GM10847 (cell line): ENCODE measurements around the gene WDR70.
A peak's percentile ranks its signal among the peaks of the same experiment; 100 is the strongest.

Source experiments
- POLR2A ChIP-seq: IDR thresholded peaks from 2 replicates; pipeline ENCODE4 v1.6.1; 2011; ENCODE audit not compliant: insufficient read length; ENCODE audit errors: extremely low read depth

Gene WDR70

GRCh38 chr5:37379100-37379628 is at the start of gene WDR70:
Gene WDR70, plus strand, starts transcription at chr5:37379318. Its CDS starts 50 bp downstream, at chr5:37379368.
- TF ChIP-seq POLR2A: peak; percentile 60

- no peak for TF ChIP-seq POLR2A
These were observed 24.0 kb upstream of the WDR70 start for GRCh38 chr5:37355161-37355560.

- TF ChIP-seq POLR2A: no peak
These were observed 8.6 kb upstream of the WDR70 start for GRCh38 chr5:37370550-37370863.

- TF ChIP-seq POLR2A: peak; percentile 75
These were observed 8.0 kb upstream of the WDR70 start, which contains the start of gene NUP155 for GRCh38 chr5:37370864-37371726. Gene NUP155, minus strand, starts transcription at chr5:37371106. Its CDS starts 129 bp downstream, at chr5:37370977.

- no peak for TF ChIP-seq POLR2A
These were observed 4.0 kb upstream of the WDR70 start for GRCh38 chr5:37375091-37375490.

- TF ChIP-seq POLR2A: no peak
These were observed 12.5 kb downstream of the WDR70 start for GRCh38 chr5:37391591-37391990.

GRCh38 chr5:37396352-37396751 is 17.2 kb downstream of the WDR70 start:
- TF ChIP-seq POLR2A: no peak

GRCh38 chr5:37400501-37400900 is 21.4 kb downstream of the WDR70 start:
- TF ChIP-seq POLR2A: no peak

GRCh38 chr5:37412515-37412914 is 33.4 kb downstream of the WDR70 start:
- TF ChIP-seq POLR2A: no peak

- TF ChIP-seq POLR2A: no peak
These were observed 38.2 kb downstream of the WDR70 start for GRCh38 chr5:37417347-37417746.

GRCh38 chr5:37424441-37424840 is 45.3 kb downstream of the WDR70 start:
- TF ChIP-seq POLR2A: no peak

- no peak for TF ChIP-seq POLR2A
These were observed 48.9 kb downstream of the WDR70 start for GRCh38 chr5:37428044-37428443.

GRCh38 chr5:37435261-37435660 is 56.1 kb downstream of the WDR70 start:
- TF ChIP-seq POLR2A: no peak

GRCh38 chr5:37436146-37436934 is 57.2 kb downstream of the WDR70 start:
- no peak for TF ChIP-seq POLR2A

- TF ChIP-seq POLR2A: no peak
These were observed 58.6 kb downstream of the WDR70 start for GRCh38 chr5:37437711-37438110.

- no peak for TF ChIP-seq POLR2A
These were observed 69.8 kb downstream of the WDR70 start for GRCh38 chr5:37448941-37449340.

GRCh38 chr5:37471666-37472197 is 92.6 kb downstream of the WDR70 start:
- TF ChIP-seq POLR2A: no peak
